ENCODE measurements around the gene BMP7. TPM values are rescaled to one million over a fixed set of nuclear protein-coding genes. Genes with fewer than 3 reads are reported as not detected.

The BMP7 gene
- 22.2 to 23.8 TPM (median 23.0 TPM) in 3 replicates for total RNA-seq

- DNase-seq (ENCODE audit: low spot score in 2 of 2, unreplicated experiment in 2 of 2) = peak in 1 of 2 experiments; percentile 66
- TF ChIP-seq CTCF (IDR thresholded peaks at IDR 0.05; ENCODE audit: unreplicated experiment) = no peak
- Mint-ChIP-seq H3K4me1 (peaks cover 50% of the 10 kb centered on the region), H3K27me3 (ENCODE audit: low read depth) (peaks cover 36% of the 10 kb centered on the region), H3K36me3 (no peaks in the 10 kb centered on the region), H3K4me3 (peak within 1 kb of the TSS; percentile 78), H3K27ac (no peak within 1 kb of the TSS), H3K9me3 (no peaks in the 10 kb centered on the region)
Measured at GRCh38 chr20:57266291-57267157, at the start of gene BMP7. TSS of gene BMP7 (minus strand) at chr20:57266641. CDS start at chr20:57266122, 519 bp downstream.

GRCh38 chr20:57315976-57316480 is 49.6 kb upstream of the BMP7 start:
- no peak for DNase-seq (ENCODE audit: low spot score in 2 of 2, unreplicated experiment in 2 of 2)
- no peak overlapping the region for H3K4me3 Mint-ChIP-seq
- no peak overlapping the region for H3K27ac Mint-ChIP-seq
- no peaks in the 10 kb centered on the region for H3K27me3 Mint-ChIP-seq (ENCODE audit: low read depth)
- H3K9me3 Mint-ChIP-seq = no peaks in the 10 kb centered on the region
- H3K4me1 Mint-ChIP-seq = no peaks in the 10 kb centered on the region
- H3K36me3 Mint-ChIP-seq = no peaks in the 10 kb centered on the region
- TF ChIP-seq CTCF (IDR thresholded peaks at IDR 0.05; ENCODE audit: unreplicated experiment) = no peak

GRCh38 chr20:57315083-57315975 is 48.9 kb upstream of the BMP7 start:
- Mint-ChIP-seq H3K27me3 (ENCODE audit: low read depth) (no peaks in the 10 kb centered on the region), H3K4me3 (no peak overlapping the region), H3K9me3 (no peaks in the 10 kb centered on the region), H3K4me1 (no peaks in the 10 kb centered on the region), H3K27ac (no peak overlapping the region), H3K36me3 (no peaks in the 10 kb centered on the region)
- no peak for TF ChIP-seq CTCF (IDR thresholded peaks at IDR 0.05; ENCODE audit: unreplicated experiment)
- DNase-seq (ENCODE audit: low spot score in 2 of 2, unreplicated experiment in 2 of 2) = no peak

- Mint-ChIP-seq H3K27me3 (ENCODE audit: low read depth) (no peaks in the 10 kb centered on the region), H3K9me3 (no peaks in the 10 kb centered on the region), H3K36me3 (no peaks in the 10 kb centered on the region), H3K27ac (no peak overlapping the region), H3K4me3 (no peak overlapping the region), H3K4me1 (peaks cover under 1% of the 10 kb centered on the region)
- TF ChIP-seq CTCF (IDR thresholded peaks at IDR 0.05; ENCODE audit: unreplicated experiment) = no peak
- no peak for DNase-seq (ENCODE audit: low spot score in 2 of 2, unreplicated experiment in 2 of 2)
Measured at GRCh38 chr20:57313951-57314350, 47.5 kb upstream of the BMP7 start.

- Mint-ChIP-seq H3K4me3 (no peak overlapping the region), H3K9me3 (no peaks in the 10 kb centered on the region), H3K27ac (no peak overlapping the region), H3K27me3 (ENCODE audit: low read depth) (no peaks in the 10 kb centered on the region), H3K36me3 (no peaks in the 10 kb centered on the region), H3K4me1 (peaks cover 7% of the 10 kb centered on the region)
- no peak for DNase-seq (ENCODE audit: low spot score in 2 of 2, unreplicated experiment in 2 of 2)
- TF ChIP-seq CTCF (IDR thresholded peaks at IDR 0.05; ENCODE audit: unreplicated experiment) = no peak
Measured at GRCh38 chr20:57313230-57313629, 46.8 kb upstream of the BMP7 start.
